ENCODE measurements around the gene PIWIL4.
"Not testable (repeated sequence)": the region's sequence is repeated elsewhere in the genome, so short reads cannot be mapped to it uniquely, and the experiment has no call there.

PIWIL4 gene

DNA sequence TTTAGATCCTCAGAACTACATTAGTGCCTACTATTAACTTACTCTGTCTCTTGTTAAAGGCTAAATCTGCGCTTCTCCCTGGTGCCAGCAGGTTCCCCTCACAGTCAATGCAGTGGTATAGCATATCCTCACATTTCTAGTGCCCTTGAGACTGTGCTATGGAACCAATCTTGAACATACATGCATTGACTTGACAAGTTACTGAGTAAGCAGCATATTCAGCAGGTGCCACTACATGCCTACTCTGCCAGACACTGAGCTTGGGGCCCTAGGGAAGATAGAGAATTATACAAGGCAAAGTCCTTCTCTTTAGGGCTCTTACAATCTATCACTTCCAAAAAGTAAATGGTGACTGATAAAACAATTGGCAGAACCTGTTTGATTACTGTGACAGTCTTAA is 20.3 kb upstream of the PIWIL4 start:
- Histone ChIP-seq H3K27me3 (no peaks in the 10 kb centered on the region), H3K36me3 (peaks cover 21% of the 10 kb centered on the region), H3K4me1 (peaks cover 52% of the 10 kb centered on the region), H3K4me3 (peak overlapping the region; percentile 83; the same call in 1 of the 2 replicates), H3K9ac (peak overlapping the region; percentile 39; the same call in 1 of the 2 replicates), H3K4me2 (peak overlapping the region; percentile 86), H3K9me3 (no peaks in the 10 kb centered on the region), H4K20me1 (peaks cover 64% of the 10 kb centered on the region), H3K27ac (no peak overlapping the region)
- TF ChIP-seq Cebpa-rat (IDR thresholded peaks at IDR 0.05) = no peak

DNA sequence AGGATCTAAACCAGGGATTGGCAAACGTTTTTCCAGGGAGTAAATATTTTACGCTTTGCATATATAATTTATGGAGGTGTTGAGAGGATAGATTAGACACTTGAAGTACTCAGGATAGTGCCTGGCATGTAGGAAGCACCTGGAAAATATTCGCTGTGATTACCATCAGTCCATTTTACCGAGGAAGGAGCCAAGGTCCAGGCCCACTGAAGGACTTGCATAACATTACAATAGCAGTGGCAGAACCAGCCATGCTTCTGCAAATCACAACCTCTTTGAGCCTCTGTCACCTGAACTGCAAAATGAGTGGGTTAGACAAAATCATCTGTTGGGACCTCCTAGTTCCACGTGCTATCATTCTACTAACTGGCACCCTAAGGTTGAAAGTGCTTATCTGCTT is 18.0 kb upstream of the PIWIL4 start:
- Histone ChIP-seq H3K27ac (no peak overlapping the region), H4K20me1 (peaks cover 64% of the 10 kb centered on the region), H3K9me3 (no peaks in the 10 kb centered on the region), H3K27me3 (no peaks in the 10 kb centered on the region), H3K4me2 (0 out of 2 replicates have a peak overlapping the region, but pooled peaks have one; percentile 86), H3K36me3 (peaks cover 21% of the 10 kb centered on the region), H3K9ac (no peak overlapping the region), H3K4me3 (no peak overlapping the region), H3K4me1 (peaks cover 43% of the 10 kb centered on the region)
- no peak for TF ChIP-seq Cebpa-rat (IDR thresholded peaks at IDR 0.05)

DNA sequence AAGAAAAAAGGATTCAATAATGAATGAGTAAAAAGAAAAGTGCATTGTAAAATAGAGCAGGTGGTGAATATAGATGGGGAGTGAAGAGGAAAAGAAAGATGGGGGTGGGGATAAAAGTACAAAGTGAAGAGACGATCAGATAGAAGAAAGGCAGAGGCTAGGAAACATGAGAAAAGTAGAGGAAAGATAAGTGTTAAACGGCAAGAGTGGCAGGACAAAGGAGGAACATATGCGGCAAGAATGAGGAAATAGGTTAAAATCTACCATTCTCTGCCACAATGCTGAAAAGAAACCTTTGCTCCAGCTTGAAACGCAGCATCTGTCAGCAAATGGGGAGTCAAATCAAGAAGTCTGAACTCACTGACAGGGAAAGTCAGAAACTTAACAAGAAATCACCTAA is 16.7 kb upstream of the PIWIL4 start:
- Histone ChIP-seq H3K4me3 (no peak overlapping the region), H3K4me1 (peaks cover 32% of the 10 kb centered on the region), H3K27me3 (no peaks in the 10 kb centered on the region), H3K9me3 (no peaks in the 10 kb centered on the region), H3K36me3 (peaks cover 14% of the 10 kb centered on the region), H3K4me2 (no peak overlapping the region), H3K27ac (no peak overlapping the region), H4K20me1 (peaks cover 54% of the 10 kb centered on the region), H3K9ac (no peak overlapping the region)
- TF ChIP-seq Cebpa-rat (IDR thresholded peaks at IDR 0.05) = no peak

- no peak for TF ChIP-seq Cebpa-rat (IDR thresholded peaks at IDR 0.05)
- Histone ChIP-seq H3K4me2 (no peak overlapping the region), H3K27me3 (no peaks in the 10 kb centered on the region), H4K20me1 (peaks cover 20% of the 10 kb centered on the region), H3K4me3 (no peak overlapping the region), H3K9me3 (no peaks in the 10 kb centered on the region), H3K36me3 (peaks cover 5% of the 10 kb centered on the region; the same call in 1 of the 2 replicates), H3K9ac (no peak overlapping the region), H3K4me1 (peaks cover 7% of the 10 kb centered on the region; the same call in 1 of the 2 replicates), H3K27ac (no peak overlapping the region)
Observed at GRCh38 chr11:94553938-94554337, 13.2 kb upstream of the PIWIL4 start.

DNA sequence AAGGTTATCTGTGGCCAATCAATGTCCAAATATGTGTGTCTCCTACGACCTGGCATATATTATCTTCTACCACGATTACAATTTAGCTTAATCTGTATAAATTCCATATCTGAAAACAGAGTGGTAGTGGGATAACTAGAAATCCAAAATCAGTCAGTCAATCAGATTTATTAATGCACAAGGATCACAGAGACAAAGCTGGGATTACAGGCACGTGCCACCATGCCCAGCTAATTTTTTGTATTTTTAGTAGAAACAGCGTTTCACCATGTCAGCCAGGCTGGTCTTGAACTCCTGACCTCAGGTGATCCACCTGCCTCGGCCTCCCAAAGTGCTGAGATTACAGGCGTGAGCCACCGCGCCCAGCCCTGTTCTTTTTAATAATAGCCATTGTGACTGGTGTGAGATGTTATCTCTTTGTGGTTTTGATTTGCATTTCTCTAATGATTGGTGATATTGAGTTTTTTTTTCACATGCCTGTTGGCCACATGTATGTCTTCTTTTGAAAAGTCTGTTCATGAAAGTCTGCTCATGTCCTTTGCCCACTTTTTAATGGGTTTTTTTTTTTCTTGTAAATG is 11.3 kb upstream of the PIWIL4 start:
- H3K4me2 ChIP-seq, H4K20me1 ChIP-seq, H3K36me3 ChIP-seq, H3K9ac ChIP-seq, H3K9me3 ChIP-seq, H3K27ac ChIP-seq, H3K4me1 ChIP-seq, H3K27me3 ChIP-seq, H3K4me3 ChIP-seq: not testable (repeated sequence)

DNA sequence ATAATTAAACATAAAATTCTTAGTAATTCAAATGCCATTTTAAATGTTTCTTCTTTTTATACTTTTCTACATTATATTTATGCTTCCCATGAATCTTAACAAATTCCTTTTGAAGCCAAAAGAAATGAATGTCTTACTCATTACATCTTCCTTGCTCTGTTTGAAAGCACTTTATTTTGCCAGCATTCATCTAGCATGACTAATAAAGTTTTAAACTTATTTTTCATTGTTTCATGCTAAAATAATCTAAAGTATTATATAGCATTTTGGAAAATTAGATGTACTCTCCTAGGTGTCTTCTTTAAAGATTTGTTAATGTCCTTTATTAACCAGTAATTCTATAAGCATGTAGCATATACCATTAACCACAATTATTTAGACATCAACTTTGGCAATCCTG is 9.7 kb upstream of the PIWIL4 start:
- Histone ChIP-seq H3K4me1 (peaks cover 7% of the 10 kb centered on the region; the same call in 1 of the 2 replicates), H3K4me3 (no peak overlapping the region), H3K27me3 (no peaks in the 10 kb centered on the region), H4K20me1 (no peaks in the 10 kb centered on the region), H3K9me3 (no peaks in the 10 kb centered on the region), H3K9ac (no peak overlapping the region), H3K4me2 (no peak overlapping the region), H3K36me3 (no peaks in the 10 kb centered on the region), H3K27ac (no peak overlapping the region)
- TF ChIP-seq Cebpa-rat (IDR thresholded peaks at IDR 0.05) = no peak

GRCh38 chr11:94557992-94558391 is 9.2 kb upstream of the PIWIL4 start:
- peak overlapping the region; percentile 45 for H3K4me2 ChIP-seq

GRCh38 chr11:94558468-94558867 is 8.7 kb upstream of the PIWIL4 start:
- no peak for TF ChIP-seq Cebpa-rat (IDR thresholded peaks at IDR 0.05)
- H3K36me3 ChIP-seq = no peaks in the 10 kb centered on the region
- H4K20me1 ChIP-seq = no peaks in the 10 kb centered on the region
- H3K4me2 ChIP-seq = peak overlapping the region; percentile 45
- no peak overlapping the region for H3K4me3 ChIP-seq
- H3K4me1 ChIP-seq = peaks cover 7% of the 10 kb centered on the region; the same call in 1 of the 2 replicates
- no peak overlapping the region for H3K27ac ChIP-seq
- no peak overlapping the region for H3K9ac ChIP-seq
- H3K9me3 ChIP-seq = no peaks in the 10 kb centered on the region
- no peaks in the 10 kb centered on the region for H3K27me3 ChIP-seq

More at GRCh38 chr11:94557992-94558391, 9.2 kb upstream of the PIWIL4 start:
- no peaks in the 10 kb centered on the region for H4K20me1 ChIP-seq
- peaks cover 7% of the 10 kb centered on the region; the same call in 1 of the 2 replicates for H3K4me1 ChIP-seq
- H3K9ac ChIP-seq = no peak overlapping the region
- no peaks in the 10 kb centered on the region for H3K27me3 ChIP-seq
- H3K9me3 ChIP-seq = no peaks in the 10 kb centered on the region
- no peaks in the 10 kb centered on the region for H3K36me3 ChIP-seq
- no peak overlapping the region for H3K27ac ChIP-seq
- H3K4me3 ChIP-seq = no peak overlapping the region
- no peak for TF ChIP-seq Cebpa-rat (IDR thresholded peaks at IDR 0.05)

- Histone ChIP-seq H3K4me2 (peak overlapping the region; percentile 45), H3K4me1 (peaks cover 7% of the 10 kb centered on the region; the same call in 1 of the 2 replicates), H3K27ac (no peak overlapping the region), H4K20me1 (no peaks in the 10 kb centered on the region), H3K4me3 (no peak overlapping the region), H3K9ac (no peak overlapping the region), H3K9me3 (no peaks in the 10 kb centered on the region), H3K27me3 (no peaks in the 10 kb centered on the region), H3K36me3 (no peaks in the 10 kb centered on the region)
- TF ChIP-seq Cebpa-rat (IDR thresholded peaks at IDR 0.05) = no peak
Observed at GRCh38 chr11:94558932-94559331, 8.2 kb upstream of the PIWIL4 start.

- no peak for TF ChIP-seq Cebpa-rat (IDR thresholded peaks at IDR 0.05)
- no peaks in the 10 kb centered on the region for H3K27me3 ChIP-seq
- H3K9me3 ChIP-seq = no peaks in the 10 kb centered on the region
- H3K4me2 ChIP-seq = no peak overlapping the region
- H3K9ac ChIP-seq = no peak overlapping the region
- H3K4me3 ChIP-seq = no peak overlapping the region
- H4K20me1 ChIP-seq = no peaks in the 10 kb centered on the region
- H3K36me3 ChIP-seq = no peaks in the 10 kb centered on the region
- peaks cover 7% of the 10 kb centered on the region; the same call in 1 of the 2 replicates for H3K4me1 ChIP-seq
- H3K27ac ChIP-seq = no peak overlapping the region
Observed at GRCh38 chr11:94559361-94559760, 7.8 kb upstream of the PIWIL4 start.
